Measurements from ENCODE around the gene KAZN.

KAZN gene

GRCh38 chr1:14825396-14825795, 226.9 kb downstream of the KAZN start:
- DNase-seq (ENCODE audit: low spot score): no peak

- no peak for DNase-seq (ENCODE audit: low spot score)
Measured at GRCh38 chr1:14826172-14826636, 227.7 kb downstream of the KAZN start.

GRCh38 chr1:14826731-14827326, 228.3 kb downstream of the KAZN start:
- no peak for DNase-seq (ENCODE audit: low spot score)

GRCh38 chr1:14827870-14828269, 229.4 kb downstream of the KAZN start:
- DNase-seq (ENCODE audit: low spot score): no peak

DNA sequence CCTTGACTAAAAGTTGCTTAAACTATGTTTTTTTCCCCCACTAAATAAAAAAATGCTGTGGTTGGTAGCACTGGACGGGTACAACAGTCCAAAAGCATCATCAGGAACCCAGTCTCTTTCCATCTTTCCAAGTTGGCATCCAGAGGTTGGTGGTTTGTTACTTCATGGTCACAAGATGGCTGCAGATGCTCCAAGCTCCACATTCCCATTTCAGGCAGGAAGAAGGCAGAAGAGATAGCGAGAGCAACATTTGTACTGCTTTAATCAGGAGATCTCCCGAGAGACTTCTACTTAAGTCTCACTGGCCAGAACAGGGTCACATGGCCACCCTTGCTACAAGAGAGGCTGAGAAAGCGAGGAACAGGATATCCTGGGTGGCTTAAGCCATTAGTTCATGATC, 230.2 kb downstream of the KAZN start:
- DNase-seq (ENCODE audit: low spot score): no peak

DNA sequence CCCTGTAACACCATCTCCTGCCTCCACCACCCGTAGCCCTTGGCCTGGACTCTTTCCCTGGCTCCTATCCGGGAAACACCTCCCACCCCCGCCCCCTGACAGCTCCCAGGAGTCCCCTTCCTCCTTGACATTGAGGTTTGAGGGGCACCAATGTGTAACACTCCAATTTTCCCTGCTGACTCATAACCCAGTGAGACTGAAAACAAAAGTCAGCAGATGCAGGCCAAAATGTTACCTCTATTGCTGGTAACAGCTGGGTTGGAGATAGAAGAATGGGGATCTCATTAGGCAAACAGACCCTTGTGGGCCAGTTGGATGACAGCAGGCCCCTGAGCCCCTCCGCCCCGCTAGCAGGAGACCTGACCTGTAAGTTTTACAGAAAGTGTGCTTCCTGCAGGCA, 237.2 kb downstream of the KAZN start:
- DNase-seq (ENCODE audit: low spot score): no peak

DNA sequence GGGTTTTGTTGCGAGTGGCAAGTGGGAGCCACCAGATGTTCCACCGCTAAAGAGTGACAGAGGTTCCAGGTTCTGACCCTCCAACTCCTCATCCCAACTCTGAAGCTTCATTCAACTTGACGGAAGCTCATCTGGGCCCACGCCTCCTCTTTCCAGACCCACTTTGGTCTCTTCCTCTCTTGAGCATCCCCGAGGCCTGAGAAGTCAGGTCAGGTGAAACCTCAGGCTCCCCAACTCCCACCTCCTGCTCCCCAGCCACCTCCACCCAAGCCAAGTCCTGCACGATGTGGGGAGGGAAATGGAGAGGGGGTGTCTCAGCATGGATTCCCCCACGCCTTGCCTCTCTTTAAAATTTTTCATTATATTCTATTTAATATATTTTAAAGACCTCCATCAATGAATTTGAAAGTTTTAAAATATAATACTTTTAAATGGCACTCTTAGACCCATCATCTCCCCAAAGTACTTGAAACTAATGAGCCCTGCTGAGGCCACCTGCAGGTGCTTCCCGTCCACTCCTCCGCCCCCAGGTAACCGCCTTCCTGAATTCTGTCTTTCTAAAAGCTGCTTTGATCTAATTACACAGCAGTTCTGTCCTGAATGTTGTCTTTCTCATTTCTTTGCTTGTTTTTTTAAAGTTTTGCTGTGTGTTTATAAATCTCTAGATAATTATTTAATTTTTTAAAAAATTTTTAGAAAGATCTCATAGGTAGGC, 238.1 kb downstream of the KAZN start:
- DNase-seq (ENCODE audit: low spot score): no peak

DNA sequence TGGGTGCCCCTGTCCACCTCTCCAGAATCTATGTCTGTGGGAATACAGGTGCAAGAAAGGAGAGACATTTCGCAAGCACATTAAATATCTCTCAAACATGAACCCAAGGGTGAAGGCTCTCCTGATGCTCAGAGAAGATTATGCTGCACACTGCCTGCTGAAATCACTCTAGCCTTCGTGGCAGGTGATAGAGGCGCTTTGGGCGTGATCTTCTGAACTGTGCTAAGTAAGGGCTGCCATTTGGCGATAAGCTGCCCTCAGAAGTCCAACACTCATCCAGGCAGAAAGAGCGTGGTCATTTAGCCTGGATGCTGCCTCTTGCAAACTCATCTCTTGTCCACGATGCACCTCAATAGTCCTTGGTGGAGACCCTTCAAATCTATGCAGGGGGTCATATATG, 241.9 kb downstream of the KAZN start:
- DNase-seq (ENCODE audit: low spot score): no peak

- DNase-seq (ENCODE audit: low spot score): no peak
Measured at GRCh38 chr1:14841456-14841855, 243.0 kb downstream of the KAZN start.

GRCh38 chr1:14841951-14842350, 243.5 kb downstream of the KAZN start:
- no peak for DNase-seq (ENCODE audit: low spot score)

DNA sequence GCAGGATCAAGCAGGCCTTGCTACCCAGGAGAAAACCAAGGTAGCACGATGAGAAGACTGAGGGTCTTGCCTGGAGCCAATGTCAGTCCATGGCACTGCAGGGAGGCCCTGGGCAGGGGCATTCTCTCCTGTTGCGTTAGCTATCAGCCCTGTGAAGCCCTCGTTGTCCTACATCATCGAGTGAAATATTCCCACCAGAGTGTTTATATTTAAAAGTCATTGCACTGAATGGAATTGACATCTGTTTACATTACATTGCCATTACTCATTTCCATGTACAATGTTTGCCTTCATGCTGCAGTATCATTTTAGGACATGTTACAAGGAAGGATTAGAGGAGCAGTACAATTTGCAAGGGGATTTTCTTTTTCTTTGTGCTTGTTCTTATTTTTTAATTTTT, 243.9 kb downstream of the KAZN start:
- DNase-seq (ENCODE audit: low spot score): no peak

- no peak for DNase-seq (ENCODE audit: low spot score)
Measured at GRCh38 chr1:14842891-14843290, 244.4 kb downstream of the KAZN start.

DNA sequence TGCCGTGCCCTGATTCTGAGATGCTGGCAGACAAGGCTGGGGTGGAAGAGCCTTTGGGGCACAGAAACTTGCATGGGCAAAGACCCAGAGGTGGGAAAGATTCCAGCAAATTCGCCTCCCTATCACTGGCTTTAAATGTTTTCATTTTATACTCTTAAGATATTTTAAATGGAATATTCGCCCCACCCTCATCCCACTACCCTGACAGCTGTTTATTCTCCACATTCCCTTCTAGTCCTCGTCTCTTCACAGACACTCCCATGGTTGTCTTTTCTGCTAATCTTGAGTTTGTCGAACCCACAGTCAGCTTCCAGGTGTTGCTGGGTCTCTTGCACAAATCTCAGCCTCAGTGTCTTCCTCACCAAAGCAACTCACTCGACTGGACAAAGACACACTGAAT, 245.0 kb downstream of the KAZN start:
- DNase-seq (ENCODE audit: low spot score): no peak

GRCh38 chr1:14844356-14844755, 245.9 kb downstream of the KAZN start:
- no peak for DNase-seq (ENCODE audit: low spot score)

- DNase-seq (ENCODE audit: low spot score): no peak
Measured at GRCh38 chr1:14844923-14845617, 246.6 kb downstream of the KAZN start.

GRCh38 chr1:14845851-14846250, 247.4 kb downstream of the KAZN start:
- no peak for DNase-seq (ENCODE audit: low spot score)

- no peak for DNase-seq (ENCODE audit: low spot score)
Measured at GRCh38 chr1:14846688-14847087, 248.2 kb downstream of the KAZN start.

DNA sequence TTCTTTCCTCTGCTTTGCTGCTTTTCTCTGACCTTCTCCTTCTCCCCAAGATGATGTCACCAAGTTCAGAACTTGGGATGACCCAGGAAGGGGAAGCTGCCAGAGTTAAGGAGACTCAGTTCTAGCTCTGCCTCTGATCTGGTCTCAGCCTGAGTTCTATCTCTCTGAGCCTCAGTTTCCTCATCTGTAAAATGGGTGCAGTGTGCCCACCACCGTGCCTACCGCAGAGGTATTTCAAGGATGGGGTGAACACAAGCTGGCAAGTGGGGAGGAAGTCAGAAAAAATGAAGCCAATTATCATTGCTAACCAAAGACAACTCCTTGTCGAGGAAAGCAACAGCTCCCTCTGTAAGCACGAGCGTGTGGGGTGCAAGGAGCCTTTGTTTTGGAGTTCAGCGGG, 249.7 kb downstream of the KAZN start:
- no peak for DNase-seq (ENCODE audit: low spot score)

GRCh38 chr1:14848625-14849024, 250.1 kb downstream of the KAZN start:
- no peak for DNase-seq (ENCODE audit: low spot score)

DNA sequence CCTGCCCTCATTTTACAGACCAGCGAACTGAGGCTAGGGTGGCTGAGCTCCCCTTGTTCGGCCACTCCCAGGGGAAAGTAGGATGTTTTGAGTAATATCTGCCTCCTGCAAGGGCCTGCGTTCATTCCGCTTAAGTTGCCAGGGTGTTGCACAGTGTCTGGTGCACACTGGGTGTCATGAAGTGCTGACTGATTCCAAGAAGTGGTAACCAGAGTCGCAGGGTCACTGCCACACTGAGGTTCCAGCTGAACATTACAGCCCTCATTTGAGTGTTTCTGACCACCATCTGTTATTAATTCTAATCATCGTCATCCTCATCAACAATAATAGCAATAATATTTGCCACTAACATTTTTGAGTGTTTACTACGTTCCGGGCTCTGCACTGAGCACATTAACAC, 250.6 kb downstream of the KAZN start:
- DNase-seq (ENCODE audit: low spot score): no peak

DNA sequence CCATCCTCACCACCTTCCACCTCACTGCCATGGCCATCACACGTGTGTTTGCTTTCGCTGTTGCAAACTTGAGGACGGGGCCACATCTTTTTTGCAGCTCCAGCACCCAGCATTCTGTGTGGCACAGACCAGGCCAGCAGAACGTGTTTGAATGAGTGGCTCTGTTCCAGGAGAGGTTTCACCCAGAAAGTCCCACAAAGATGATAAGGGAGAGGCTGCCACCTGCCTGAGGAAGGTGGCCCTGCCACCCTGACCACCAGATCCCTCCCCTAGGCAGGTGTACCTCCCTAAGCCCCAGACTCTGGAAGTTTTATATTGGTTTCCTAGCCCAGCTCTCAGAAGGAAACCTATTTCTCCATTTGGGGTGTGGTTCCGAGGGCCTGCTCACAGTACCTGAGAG, 252.1 kb downstream of the KAZN start:
- no peak for DNase-seq (ENCODE audit: low spot score)

DNA sequence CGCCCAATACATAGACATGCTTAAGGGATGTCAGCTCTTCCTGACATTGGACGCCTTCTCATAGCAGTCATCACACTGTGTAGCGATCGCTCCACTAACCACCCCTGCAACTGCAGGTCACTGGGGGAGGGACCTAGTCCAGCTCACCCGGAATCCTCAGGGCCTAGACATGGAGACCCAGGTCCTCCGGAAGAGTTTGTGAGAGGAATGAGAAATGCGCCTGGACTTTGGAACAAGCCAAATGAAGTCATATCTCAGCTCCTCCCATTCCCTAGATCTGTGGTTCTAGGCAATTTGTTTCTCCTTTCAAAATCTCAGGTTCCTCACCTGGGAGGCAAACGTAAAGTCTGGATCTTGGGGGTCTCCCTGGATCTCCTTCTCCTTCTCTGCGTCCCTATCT, 253.3 kb downstream of the KAZN start:
- no peak for DNase-seq (ENCODE audit: low spot score)

- DNase-seq (ENCODE audit: low spot score): no peak
Measured at GRCh38 chr1:14852291-14852690, 253.8 kb downstream of the KAZN start.

Measured in HuH-7.5 (cell line).